ENCODE results near the gene FAM131B.

The FAM131B gene

DNA sequence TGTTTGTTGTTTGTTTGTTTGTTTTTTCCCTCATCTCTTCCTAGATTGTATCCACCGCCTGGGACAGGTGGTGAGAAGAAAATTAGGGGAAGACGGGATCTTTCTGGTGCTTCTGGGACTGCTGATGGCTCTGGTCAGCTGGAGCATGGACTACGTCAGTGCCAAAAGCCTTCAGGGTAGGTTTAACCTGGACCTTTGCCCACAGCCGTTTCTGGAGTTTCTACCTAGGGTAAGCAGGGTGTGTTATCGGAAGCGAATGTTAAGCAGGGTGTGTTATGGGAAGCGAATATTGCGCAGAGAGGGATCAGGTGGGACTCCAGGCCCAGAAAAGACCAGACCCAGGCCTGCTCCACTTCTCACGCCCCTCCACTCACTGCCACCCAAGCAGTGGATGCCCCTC lies 41.9 kb downstream of the FAM131B start:
- no peak for DNase-seq

DNA sequence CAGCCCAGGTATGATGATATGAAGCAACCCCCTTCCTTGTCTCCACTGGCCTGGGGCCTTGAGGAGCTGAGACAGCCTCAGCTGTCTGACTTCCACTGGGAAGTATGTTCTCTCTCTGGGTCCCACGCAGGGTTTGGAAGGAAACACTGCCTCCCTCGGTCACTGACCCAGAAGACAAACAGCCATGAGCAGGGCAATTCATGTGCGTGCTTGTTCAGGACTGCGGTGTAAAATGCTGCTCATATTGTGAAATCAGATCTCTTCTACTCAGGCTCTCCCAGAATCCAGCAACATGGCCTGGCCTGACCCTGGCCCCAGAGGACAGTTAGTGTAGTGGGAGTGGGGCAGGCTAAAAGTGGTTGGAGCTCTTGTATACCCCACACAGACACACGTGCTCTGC lies 43.9 kb downstream of the FAM131B start:
- DNase-seq, result no peak

DNA sequence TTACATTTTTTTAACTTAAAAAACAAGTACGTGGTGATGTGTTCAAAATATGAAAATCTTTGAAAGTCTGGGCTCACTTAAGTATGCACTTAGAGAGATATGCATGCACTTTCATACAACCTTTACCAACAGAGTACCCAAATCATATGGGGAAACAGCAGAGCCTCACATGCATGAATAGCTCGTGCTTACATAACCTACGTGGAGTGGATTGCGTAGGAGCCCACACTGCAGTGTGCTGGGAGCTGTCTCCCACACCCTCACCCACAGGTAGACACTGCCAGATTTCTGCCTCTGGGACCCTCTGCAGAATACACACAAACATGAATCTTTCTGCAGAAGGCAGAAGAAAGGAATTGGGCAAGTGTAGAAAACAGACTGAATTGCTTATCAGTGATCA lies 46.0 kb downstream of the FAM131B start:
- DNase-seq, result no peak

DNA sequence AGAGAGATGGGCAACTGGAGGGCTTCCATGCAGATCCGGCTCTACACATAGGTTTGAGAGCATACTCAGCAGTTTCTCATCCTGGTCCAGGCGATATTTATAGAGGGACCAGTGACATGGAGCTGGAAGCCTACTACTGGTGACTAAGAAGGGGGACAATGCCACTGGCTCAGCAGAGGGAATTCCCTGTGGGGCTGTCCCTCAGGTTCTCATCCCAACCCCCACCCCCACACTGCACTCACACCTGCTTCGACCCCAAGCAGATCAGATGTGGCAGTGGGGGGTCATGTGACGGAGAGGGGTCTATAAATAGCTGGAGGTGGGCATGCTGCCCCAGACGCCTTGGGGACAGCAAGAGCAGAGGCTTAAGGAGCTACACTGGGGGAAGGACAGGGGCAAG lies 46.7 kb downstream of the FAM131B start, which contains the start of gene CLCN1:
Gene CLCN1, plus strand, starts transcription at position 336 of the 400 bp plus-strand sequence. CDS start 102 bp downstream, outside the sequence.
- DNase-seq, result no peak

DNA sequence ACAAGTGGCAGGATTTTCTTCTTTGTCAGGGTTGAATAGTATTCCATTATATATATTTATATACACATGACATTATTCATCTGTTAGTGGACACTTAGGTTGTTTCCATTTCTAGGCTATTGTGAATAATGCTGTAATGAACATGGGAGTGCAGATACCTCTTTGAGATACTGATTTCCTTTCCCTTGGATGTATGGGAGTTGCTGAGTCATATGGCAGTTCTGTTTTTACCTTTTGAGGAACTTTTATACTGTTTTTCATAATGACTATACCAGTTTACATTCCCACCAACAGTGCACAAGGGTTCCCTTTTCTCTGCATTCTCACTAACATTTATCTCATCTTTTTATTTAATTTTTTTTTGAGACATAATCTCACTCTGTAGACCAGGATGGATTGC lies 48.4 kb downstream of the FAM131B start:
- DNase-seq, result no peak

DNA sequence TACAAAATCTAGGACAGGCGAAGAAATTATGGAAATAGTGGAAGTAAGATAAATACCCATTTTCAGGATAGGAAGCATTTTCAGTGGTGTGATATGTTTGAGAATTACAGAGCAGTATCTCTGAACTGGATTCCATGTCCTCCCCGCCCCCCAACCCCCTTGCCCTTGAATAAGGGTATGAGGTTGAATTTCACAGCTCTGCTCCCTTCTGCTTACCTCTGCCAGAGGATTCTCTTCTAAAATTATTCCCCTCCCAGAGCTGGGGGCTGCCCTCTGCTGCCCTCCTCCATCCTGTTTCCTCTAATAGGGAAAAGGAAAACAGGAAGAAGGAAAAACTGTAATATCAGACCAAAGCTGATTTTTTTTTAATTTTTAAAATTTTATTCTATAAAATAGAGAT lies 53.9 kb downstream of the FAM131B start:
- no peak for DNase-seq

DNA sequence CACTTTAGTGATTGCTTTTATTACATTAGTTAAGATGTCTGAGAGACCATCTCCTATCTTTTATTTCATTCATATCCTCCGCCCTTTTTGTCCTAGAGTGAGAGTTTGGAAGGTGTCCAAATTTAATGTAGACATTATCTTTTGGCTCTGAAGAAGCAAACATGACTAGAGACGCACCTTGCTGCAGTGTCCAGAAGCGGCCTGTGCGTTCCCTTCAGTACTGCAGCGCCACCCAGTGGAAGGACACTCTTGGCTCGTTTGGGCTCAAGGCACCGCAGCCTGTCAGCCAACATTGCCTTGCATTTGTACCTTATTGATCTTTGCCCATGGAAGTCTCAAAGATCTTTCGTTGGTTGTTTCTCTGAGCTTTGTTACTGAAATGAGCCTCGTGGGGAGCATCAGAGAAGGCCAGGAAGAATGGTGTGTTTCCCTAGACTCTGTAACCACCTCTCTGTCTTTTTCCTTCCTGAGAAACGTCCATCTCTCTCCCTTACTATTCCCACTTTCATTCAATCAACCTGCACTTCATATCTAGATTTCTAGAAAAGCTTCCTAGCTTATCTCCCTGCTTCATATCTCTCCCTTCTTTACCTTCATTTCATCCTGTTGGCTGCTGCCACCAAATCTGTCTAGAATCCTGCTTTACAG lies 57.0 kb downstream of the FAM131B start:
- no peak for DNase-seq

DNA sequence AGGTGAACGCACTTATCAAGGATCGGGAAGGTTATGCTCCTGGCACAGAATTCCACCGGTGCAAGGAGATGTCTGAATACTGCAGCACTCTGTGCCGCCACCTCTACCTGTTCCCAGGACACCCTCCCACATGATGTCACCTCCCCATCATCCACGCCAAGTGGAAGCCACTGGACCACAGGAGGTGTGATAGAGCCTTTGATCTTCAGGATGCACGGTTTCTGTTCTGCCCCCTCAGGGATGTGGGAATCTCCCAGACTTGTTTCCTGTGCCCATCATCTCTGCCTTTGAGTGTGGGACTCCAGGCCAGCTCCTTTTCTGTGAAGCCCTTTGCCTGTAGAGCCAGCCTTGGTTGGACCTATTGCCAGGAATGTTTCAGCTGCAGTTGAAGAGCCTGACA lies 57.6 kb downstream of the FAM131B start:
- DNase-seq, result no peak

DNA sequence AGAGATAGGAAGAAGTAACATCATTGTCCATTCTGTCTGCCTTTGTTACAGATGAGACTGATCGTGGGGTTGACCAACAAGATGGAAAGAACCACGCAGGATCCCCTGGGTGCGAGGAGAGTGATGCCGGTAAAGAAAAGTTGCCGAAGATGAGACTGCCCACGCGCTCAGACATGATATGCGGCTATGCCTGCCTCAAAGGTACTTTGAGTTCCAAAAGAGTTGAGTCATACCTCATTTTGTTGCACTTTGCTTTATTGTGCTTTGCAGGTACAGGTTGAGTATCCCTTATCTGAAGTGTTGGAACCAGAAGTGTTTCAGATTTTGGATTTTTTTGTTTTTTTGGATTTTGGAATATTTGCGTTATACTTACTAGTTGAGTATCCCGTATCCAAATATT lies 58.8 kb downstream of the FAM131B start:
- no peak for DNase-seq

Measured in NCI-H187 treated with DMSO at 0.1 percent for 48 hours (cell line).